ENCODE results near the gene APAF1.

Gene APAF1

DNA sequence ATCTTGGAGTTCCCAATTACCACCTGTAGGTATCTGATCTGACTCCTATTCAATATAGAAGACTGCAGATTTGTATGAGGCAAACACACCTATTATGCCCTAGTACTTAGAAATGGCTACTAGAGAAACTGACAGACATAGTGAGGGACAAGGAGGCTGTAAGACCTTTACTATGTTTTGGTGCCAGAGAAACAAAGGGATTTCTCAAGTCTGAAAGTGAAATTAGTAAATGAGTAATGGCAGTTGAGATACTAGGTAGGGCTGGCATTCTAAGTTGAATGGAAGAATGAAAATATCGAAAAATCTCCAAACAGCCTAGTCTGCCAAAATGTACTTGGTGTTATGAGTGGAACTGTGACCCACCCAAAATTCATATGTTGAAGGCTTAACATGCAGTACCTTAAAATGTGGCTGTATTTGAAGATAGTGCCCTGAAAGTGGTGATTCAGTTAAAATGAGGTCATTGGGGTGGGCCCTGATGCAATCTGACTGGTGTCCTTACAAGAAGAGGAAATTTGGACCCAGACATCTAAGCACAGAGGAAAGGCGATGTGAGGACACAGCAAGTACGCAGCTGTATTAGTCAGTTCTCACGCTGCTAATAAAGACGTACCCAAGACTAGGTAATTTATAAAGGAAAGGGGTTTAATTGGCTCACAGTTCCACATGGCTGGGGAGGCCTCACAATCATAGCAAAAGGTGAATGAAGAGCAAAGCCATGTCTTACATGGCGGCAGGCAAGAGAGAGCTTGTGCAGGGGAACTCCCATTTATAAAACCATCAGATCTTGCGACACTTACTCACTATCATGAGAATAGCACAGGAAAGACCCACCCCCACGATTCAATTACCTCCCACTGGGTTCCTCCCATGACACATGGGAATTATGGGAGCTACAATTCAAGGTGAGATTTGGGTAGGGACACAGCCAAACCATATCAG, 127.0 kb downstream of the APAF1 start:
- H3K4me3 ChIP-seq (ENCODE audit: low read length) = no peak overlapping the region
- H3K36me3 ChIP-seq (ENCODE audit: insufficient read depth, low read length) = no peaks in the 10 kb centered on the region
- no peaks in the 10 kb centered on the region for H3K4me1 ChIP-seq (ENCODE audit: control insufficient read depth, insufficient read depth, low read length)
- no peaks in the 10 kb centered on the region for H3K27me3 ChIP-seq (ENCODE audit: control insufficient read depth, insufficient read depth, low read length)
- H3K9ac ChIP-seq (ENCODE audit: low read depth, low read length) = no peak overlapping the region
- no peaks in the 10 kb centered on the region for H3K9me3 ChIP-seq (replicated peaks; ENCODE audit: low read length)
- H3K4me2 ChIP-seq (ENCODE audit: low read length) = no peak overlapping the region

DNA sequence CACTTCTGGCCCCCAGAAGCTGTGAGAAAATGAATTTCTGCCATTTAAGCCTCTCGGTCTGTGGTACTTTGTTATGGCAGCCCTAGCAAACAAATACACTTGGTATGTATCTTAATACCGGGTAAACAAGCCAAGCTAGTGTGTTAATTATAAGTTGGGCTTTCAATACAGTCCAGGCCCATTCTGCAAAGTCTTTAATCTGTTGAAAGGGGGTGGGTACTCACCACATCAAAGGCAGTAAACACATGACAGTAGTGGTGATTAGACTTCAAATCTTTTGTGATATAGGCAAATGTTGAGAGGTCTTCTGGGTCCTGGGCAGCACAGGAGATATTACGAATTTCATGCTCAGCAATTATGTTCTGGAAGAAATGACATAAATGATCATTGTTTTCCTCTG, 127.7 kb downstream of the APAF1 start:
- Histone ChIP-seq H3K36me3 (ENCODE audit: insufficient read depth, low read length) (no peaks in the 10 kb centered on the region), H3K4me2 (ENCODE audit: low read length) (no peak overlapping the region)

DNA sequence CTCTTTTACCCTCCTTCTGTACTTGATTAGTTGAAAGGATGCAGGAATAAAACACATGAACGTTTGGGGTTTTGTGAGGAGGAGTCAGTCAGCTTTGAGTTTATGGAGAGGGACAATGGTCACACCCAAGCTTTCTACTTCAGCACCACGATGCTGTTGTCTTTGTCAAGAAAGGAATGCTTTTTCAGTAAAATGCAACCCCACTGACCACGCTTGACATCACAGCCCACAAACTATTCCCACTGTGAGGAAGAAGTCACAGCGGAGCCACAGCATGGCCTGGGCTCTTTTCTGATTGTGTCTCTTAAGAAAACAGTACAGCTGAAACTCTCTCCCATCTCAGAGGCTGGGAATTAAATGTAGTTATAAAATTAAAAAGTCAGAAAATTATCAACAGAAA, 135.2 kb downstream of the APAF1 start:
- H3K4me2 ChIP-seq (ENCODE audit: low read length) = no peak overlapping the region
- H3K9me3 ChIP-seq (replicated peaks; ENCODE audit: low read length) = no peaks in the 10 kb centered on the region
- no peak overlapping the region for H3K9ac ChIP-seq (ENCODE audit: low read depth, low read length)
- H3K27me3 ChIP-seq (ENCODE audit: control insufficient read depth, insufficient read depth, low read length) = peaks cover 7% of the 10 kb centered on the region
- H3K4me1 ChIP-seq (ENCODE audit: control insufficient read depth, insufficient read depth, low read length) = no peaks in the 10 kb centered on the region
- H3K4me3 ChIP-seq (ENCODE audit: low read length) = no peak overlapping the region
- H3K36me3 ChIP-seq (ENCODE audit: insufficient read depth, low read length) = no peaks in the 10 kb centered on the region

More for the DNA sequence above, 127.7 kb downstream of the APAF1 start:
- no peaks in the 10 kb centered on the region for H3K9me3 ChIP-seq (replicated peaks; ENCODE audit: low read length)
- no peak overlapping the region for H3K9ac ChIP-seq (ENCODE audit: low read depth, low read length)
- H3K4me1 ChIP-seq (ENCODE audit: control insufficient read depth, insufficient read depth, low read length) = no peaks in the 10 kb centered on the region
- H3K4me3 ChIP-seq (ENCODE audit: low read length) = no peak overlapping the region
- H3K27me3 ChIP-seq (ENCODE audit: control insufficient read depth, insufficient read depth, low read length) = no peaks in the 10 kb centered on the region

DNA sequence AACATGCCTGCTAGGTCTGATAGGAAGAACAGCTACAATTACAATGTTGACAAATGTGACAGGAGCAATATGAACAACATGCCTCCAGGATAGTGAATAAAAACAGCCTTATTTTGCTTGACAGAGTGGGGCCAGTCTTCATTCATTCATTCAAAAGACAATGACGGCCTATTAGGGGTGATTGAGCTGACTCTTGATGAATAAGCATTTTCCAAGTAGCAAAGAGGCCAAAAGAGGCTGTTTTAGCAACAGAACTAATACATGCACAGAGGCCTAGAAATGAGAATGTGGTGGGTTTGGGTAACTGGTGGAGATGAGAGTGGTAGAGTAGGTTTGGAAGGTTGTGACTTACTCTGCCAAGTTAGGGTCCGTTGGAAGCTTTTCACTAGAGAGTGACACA, 138.3 kb downstream of the APAF1 start:
- no peak overlapping the region for H3K4me2 ChIP-seq (ENCODE audit: low read length)
- no peaks in the 10 kb centered on the region for H3K9me3 ChIP-seq (replicated peaks; ENCODE audit: low read length)
- no peak overlapping the region for H3K4me3 ChIP-seq (ENCODE audit: low read length)
- H3K36me3 ChIP-seq (ENCODE audit: insufficient read depth, low read length) = no peaks in the 10 kb centered on the region
- H3K27me3 ChIP-seq (ENCODE audit: control insufficient read depth, insufficient read depth, low read length) = peaks cover 7% of the 10 kb centered on the region
- no peaks in the 10 kb centered on the region for H3K4me1 ChIP-seq (ENCODE audit: control insufficient read depth, insufficient read depth, low read length)
- no peak overlapping the region for H3K9ac ChIP-seq (ENCODE audit: low read depth, low read length)

Small RNA genes within 50 kb of the gene (small RNA-seq; reads per million reads assigned to genes)
- 150 reads per million, percentile 97 among the genes with 10 or more reads in this experiment for gene SNORA53
